Measurements from ENCODE around the gene RBM38.

RBM38 gene

GRCh38 chr20:57392512-57393271, 1.5 kb downstream of the RBM38 start:
- no peak for DNase-seq

- peak; percentile 39 for DNase-seq
Observed at GRCh38 chr20:57393321-57394120, 2.3 kb downstream of the RBM38 start.

GRCh38 chr20:57394121-57395082, 3.2 kb downstream of the RBM38 start:
- DNase-seq: no peak

- no peak for DNase-seq
Observed at GRCh38 chr20:57395111-57395966, 4.1 kb downstream of the RBM38 start.

- DNase-seq: no peak
Observed at GRCh38 chr20:57396212-57396983, 5.2 kb downstream of the RBM38 start.

GRCh38 chr20:57396984-57397692, 5.9 kb downstream of the RBM38 start:
- DNase-seq: no peak

- no peak for DNase-seq
Observed at GRCh38 chr20:57397693-57398108, 6.5 kb downstream of the RBM38 start.

- DNase-seq: peak; percentile 88
Observed at GRCh38 chr20:57398231-57398821, 7.1 kb downstream of the RBM38 start.

- DNase-seq: no peak
Observed at GRCh38 chr20:57398901-57399535, 7.8 kb downstream of the RBM38 start.

GRCh38 chr20:57399587-57400155, 8.5 kb downstream of the RBM38 start:
- DNase-seq: no peak

- DNase-seq: no peak
Observed at GRCh38 chr20:57400231-57400701, 9.1 kb downstream of the RBM38 start.

GRCh38 chr20:57400821-57401564, 9.8 kb downstream of the RBM38 start:
- DNase-seq: no peak

- no peak for DNase-seq
Observed at GRCh38 chr20:57401565-57401918, 10.3 kb downstream of the RBM38 start.

GRCh38 chr20:57402206-57403125, 11.3 kb downstream of the RBM38 start:
- no peak for DNase-seq

- no peak for DNase-seq
Observed at GRCh38 chr20:57403216-57403615, 12.0 kb downstream of the RBM38 start.

GRCh38 chr20:57404006-57404405, 12.8 kb downstream of the RBM38 start:
- DNase-seq: no peak

GRCh38 chr20:57404419-57405072, 13.3 kb downstream of the RBM38 start:
- no peak for DNase-seq

Measured in NCI-H345 (cell line).